Smooth muscle cell of the brain vasculature (primary cell): Measurements from ENCODE around the gene PIN1.
A peak's percentile ranks its signal among the peaks of the same experiment; 100 is the strongest.
"Not testable (repeated sequence)": the region's sequence is repeated elsewhere in the genome, so short reads cannot be mapped to it uniquely, and the experiment has no call there.

ENCODE experiments used
- DNase-seq: peaks from one replicate; pipeline ENCODE4 v3.0.0-alpha.2; 2012; ENCODE audit warnings: low read depth, low spot score

PIN1 gene

DNA sequence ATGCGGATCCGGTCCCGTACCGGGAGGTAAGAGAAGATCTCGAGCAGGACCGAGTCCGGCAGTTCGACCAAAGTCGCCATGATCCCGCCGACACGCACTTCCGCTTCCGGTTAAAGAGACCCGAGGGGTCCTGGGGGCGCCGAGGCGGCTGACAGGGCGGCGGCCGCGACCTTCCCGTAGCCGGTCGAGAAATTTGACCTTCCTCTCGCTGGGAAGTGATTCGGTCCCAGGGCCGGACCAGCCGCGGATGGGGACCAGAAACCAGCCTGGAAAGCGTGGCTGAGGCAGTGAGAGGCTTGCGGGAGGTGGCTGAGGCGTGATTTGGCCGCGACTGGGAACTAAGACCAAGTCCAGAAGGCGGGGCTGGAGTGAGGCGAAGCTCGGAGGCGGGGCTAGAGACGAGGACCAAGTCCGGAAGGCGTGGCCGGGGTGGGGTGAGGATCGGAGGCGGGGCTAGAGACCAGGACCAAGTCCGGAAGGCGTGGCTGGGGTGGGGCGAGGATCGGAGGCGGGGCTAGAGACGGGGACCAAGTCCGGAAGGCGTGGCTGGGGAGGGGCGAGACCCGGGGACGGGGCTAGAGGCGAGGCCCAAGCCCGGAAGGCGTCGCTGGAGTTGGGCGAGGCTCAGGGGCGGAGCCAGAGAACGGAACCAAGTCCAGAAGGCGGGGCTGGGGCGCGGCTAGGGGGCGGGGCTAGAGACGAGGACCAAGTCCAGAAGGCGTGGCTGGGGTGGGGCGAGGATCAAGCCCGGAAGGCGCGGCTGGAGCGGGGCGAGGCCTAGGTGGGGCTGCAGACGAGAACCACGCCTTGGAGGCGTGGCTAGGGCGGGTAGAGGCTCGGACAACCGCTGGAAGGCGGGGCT is 16.2 kb upstream of the PIN1 start, which contains the start of gene FBXL12:
Gene FBXL12 (minus strand): TSS at position 346 of the 862 bp plus-strand sequence. CDS start 266 bp downstream, at position 80.
- DNase-seq, result peak; percentile 98

DNA sequence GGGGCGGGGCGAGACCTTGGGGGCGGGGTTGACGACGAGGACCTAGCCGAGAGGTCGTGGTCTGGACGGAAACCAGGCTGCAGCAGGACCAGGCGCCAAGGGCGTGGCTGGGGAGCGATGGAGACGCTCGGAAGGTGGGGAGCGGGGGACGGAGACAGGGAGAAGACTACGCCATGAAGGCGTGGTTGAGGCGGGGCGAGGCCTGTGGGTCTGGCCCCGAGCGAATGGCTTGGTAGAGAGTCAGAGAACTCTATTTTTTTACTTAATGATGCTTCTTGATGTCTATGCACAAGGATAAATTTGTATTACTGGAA is 15.6 kb upstream of the PIN1 start:
- DNase-seq, result no peak

DNA sequence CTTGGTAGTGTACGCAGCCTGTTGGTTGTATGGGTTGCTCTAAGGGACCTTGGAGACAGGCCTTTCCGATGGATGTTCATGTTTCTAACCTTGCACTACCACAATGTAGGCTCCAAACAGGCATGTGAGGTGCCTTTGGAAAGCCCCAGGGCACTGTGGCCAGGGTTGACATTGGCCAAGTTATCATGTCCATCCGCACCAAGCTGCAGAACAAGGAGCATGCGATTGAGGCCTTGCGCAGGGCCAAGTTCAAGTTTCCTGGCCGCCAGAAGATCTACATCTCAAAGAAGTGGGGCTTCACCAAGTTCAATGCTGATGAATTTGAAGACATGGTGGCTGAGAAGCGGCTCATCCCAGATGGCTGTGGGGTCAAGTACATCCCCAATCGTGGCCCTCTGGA is 15.1 kb upstream of the PIN1 start:
- DNase-seq, result not testable (repeated sequence)

DNA sequence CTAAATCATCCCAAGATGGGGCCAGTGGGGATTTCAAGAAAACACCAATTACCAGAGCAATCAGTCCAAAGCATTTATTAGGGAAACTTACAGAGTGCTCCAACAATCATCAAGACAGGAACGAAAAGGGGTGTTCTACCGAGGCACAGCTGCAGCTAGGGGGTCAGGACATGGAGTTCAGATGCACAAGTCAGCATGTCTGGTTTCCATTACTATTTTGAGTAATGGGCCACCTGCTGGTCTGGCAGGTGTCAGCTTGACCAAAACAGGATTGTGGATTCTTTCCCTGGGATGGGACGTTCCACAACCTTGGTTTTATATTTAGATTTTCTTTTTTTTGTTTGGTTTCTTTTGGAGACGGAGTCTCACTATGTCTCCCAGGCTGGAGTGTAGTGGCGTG is 11.3 kb upstream of the PIN1 start:
- no peak for DNase-seq

DNA sequence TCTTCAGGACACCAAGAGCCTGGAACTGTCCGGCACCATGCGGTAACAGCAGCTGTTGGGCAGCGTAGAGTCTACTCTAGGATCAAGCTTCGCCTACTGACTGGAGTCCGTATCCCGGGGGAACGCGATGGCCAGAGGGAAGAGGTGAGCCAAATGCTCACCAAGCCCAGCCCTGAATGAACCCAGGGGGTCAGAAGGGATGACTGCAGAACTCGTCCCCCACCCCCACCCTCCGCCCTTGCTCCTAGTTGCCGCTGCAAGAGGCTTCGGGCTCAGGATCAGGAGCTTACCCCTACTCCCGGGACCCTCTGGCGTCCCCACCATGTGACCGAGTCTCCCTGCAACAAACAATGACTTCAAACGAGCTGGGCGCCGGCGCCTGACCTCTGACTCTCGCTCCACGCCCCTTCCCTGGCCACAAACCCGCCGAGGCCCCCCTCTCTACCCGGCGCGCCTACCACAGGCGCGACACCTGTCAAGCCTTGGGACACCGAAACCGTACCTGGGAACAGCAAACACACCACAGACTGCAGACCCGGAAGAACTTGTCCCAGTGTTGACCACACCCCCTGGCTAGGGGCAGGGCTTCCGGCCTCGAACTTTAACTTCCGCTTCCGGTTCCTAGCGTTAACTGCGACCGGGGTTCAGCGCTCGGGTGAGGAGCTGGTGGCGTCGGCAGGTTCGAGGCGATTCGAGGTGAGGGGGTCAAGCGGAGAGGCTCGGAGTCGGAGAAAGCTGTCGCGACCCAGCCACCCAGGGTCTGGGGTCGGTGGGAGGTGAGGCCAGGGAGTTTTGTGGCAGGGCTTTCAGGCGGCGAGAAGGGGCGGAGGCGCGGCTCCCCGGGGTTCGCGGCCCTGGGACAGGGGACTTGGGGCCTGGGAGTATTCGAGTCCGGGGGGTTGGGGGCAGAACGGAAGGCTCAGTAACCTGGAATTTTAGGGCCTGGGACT is 7.6 kb upstream of the PIN1 start, which contains the start of gene UBL5:
Gene UBL5 (plus strand): TSS at position 630 of the 950 bp plus-strand sequence. CDS start 420 bp downstream, outside the sequence.
- DNase-seq, result peak; percentile 53

- DNase-seq, result no peak
These were observed 6.5 kb upstream of the PIN1 start for GRCh38 chr19:9828551-9829063.

DNA sequence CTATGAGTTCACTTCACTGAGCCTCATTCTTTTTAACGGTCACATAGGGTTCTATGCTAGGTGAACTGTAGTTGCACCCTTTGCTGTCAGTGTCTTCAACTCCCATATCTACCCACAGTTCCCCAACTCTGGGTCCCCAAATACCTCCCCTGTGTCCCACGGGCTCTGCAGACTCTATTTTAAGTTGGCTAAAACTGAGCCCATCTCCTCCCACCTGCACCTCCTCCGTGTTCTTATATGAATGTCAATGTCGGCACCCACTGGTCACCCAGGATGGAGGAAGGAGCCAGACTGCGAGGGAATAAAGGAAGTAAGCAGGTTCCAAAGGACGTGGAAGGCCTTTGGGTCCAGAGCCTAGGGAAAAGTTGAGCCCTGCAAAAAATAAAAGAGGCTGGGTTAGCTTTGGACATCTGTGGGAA is 802 bp upstream of the PIN1 start:
- DNase-seq, result no peak

GRCh38 chr19:9835507-9835949 is 410 bp downstream of the PIN1 start:
- DNase-seq, result no peak

DNA sequence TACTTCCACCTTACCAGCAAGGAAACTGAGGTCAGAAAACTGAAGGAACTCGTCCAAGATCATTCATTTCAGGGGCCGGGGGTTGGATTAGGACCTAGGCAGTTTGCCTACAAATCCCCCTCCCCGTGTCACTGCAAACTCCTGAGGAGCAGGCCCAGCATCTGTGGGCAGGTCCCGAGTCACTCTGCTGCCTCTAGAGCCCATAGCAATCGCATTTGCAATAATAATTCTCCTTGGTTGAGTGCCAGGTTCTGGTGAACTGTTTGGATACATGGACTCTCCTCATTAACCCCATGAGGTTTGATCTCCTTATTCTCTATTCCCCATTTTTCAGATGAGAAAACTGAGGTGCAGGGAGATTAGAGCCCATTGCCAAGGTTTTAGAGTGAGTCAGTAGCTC is 903 bp downstream of the PIN1 start:
- DNase-seq, result no peak

DNA sequence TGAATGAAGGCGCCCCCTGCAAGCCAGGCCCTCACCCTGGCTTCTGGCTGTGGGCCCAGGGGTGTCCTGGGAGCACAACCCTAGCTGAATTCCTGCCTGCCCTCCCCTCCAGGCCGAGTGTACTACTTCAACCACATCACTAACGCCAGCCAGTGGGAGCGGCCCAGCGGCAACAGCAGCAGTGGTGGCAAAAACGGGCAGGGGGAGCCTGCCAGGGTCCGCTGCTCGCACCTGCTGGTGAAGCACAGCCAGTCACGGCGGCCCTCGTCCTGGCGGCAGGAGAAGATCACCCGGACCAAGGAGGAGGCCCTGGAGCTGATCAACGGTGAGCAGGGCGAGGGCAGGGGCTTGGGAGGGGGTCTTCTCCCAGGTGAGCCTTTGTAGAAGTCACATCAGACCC is 3.2 kb downstream of the PIN1 start:
- no peak for DNase-seq

GRCh38 chr19:9839415-9839814 is 4.3 kb downstream of the PIN1 start:
- no peak for DNase-seq

DNA sequence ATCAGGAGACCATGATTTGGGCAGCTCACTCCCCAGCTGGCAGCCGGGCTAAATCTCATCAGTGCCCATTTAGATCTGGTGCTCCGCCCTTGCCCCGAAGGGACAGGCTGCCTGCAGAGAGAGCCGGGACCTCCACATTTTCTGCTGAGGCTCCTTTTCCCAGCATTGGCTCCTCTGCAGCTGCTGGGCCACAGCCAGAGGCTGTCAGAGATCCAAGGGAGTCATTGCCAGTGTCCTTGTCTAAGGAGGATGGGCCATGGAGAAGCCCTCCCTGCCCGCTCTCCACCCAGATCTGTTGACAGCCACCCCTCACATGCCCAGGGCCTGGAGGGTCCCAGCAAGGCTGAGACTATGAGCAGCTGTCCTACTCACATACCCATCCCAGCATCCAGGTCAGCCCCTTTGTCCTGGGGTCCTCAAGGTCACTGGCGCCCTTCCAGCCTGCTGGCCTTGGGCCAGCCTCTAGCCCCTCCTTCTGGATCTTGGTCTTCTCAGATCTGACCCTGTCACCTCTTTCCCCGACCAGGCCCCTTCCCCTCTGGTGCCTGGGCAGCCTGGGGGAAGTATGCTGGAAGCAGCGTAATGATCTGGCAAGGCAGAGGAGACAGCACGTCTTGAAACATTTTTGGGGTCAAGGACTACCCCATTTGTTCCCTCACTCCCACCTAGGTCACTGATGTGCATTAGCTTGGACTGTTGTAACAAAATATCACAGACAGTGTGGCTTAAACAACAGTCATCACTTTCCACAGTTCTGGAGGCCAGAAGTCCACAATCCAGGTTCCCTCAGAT is 7.9 kb downstream of the PIN1 start:
- no peak for DNase-seq

GRCh38 chr19:9843626-9844273 is 8.6 kb downstream of the PIN1 start:
- DNase-seq, result not testable (repeated sequence)

DNA sequence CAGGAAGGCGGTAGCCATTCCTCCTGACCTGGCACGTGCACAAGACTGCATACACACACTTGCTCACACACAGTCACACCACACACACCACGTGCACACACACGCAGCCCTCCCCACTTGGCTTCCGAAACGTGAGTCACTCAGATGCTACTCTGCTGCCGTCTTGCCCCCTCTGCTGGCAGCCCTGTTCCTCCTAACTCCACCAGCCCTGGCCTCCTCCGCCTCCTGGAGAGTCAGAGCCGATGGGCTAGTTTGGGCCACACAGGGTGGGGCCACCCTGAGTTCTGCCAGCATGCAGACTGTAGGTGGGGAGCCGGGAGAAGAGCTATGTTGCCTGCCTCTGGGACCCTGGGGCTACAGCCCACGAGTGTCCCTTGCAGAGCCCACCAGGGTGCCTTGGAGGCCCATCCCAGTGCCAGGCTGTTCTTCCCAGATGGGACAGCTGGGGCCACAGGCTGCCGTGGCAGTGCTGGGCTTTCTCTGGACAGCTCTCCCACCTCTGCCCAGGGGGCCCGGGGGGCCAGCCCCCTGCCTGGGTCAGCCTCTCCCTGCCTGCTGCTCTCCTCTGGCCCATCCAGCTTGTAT is 12.1 kb downstream of the PIN1 start:
- DNase-seq, result peak; percentile 44

- no peak for DNase-seq
These were observed 12.9 kb downstream of the PIN1 start for GRCh38 chr19:9848060-9848459.

GRCh38 chr19:9848762-9849161 is 13.6 kb downstream of the PIN1 start:
- DNase-seq, result no peak

DNA sequence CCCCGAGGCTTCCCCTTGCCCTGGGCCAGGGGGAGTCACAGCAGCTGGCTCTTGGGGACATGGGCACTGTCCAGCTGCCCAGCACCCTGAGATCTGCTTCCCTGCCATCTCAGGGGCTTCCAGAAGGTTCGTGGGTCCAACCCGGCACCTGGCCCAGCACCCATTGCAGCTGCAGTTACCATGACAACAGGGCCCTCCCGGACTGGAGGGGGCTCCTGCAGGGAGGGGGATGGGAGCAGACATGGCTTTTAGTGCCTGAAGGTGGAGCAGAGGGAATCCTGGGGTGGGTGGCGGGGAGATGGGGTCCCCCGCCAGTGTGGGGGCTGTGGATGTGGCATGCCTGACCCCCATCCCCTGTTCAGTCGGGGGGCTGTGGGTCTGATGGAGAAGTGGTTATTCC is 14.7 kb downstream of the PIN1 start:
- no peak for DNase-seq

DNA sequence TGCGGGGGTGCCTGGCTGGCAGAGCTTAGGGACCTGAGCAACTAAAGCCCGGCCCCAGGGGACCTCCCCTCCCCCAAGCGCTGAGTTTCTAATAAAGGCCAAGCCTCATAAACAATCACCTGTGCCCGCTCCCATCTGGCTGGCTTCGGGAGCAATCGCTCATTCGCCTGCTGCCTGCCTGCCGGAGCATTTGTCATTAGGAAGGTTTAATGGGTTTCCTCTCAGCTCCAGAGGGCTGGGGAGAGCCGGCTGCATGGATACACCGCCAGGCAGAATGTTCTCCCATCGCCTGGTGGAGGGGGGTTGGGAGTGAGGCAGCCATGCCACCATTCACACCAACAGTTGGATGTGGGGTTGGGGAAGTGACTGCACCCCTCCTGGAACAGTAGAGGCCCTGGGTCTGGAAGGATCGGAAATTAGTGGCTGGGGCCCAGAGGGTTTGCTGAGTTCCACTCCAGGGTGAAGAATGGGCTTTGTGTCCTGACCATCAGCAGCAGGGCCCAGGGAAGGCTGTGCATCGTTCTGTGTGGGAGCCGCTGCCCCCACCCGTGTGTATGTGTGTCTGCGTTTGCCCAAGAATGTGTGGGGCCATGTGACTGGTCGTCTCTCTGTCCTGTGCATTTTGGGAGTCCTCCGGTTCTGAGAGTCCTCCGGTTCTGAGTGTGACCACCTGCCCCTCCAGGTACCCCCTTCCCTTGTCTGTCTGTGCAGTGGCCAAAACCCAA is 15.3 kb downstream of the PIN1 start:
- no peak for DNase-seq

DNA sequence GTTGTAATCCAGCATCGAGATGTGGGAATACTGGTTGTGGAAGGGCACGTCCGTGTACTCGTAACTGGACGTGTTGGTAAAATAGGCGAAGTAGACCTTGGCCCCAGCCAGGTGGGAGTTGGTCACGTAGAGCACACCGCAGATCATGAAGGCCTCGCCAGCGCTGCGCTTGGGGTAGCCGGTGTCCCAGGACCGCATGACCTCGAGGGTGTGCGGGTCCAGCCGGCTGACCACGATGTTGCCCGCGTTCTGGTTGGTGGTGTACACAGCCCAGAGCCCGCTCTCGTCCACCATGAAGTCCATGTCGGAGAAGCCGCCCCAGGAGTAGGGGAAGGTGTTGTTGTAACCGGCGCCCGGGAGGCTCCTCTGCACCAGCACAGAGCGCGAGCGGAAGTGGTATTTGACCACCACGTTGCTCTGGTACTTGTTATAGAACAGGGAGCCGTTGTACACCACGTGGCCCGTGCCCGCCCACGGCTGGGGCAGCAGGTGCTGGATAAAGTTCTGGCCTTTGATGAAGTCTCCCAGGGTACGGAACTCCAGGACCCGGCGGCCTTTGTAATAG is 19.2 kb downstream of the PIN1 start:
- DNase-seq, result no peak
